ENCODE measurements around the gene SLC2A9. TPM values are rescaled to one million over a fixed set of nuclear protein-coding genes. Genes with fewer than 3 reads are reported as not detected.

Gene SLC2A9
- total and polyA plus RNA-seq, 2 of the 4 experiments (the other 2 are of a cell fraction) = 0.72 to 2.1 TPM

DNA sequence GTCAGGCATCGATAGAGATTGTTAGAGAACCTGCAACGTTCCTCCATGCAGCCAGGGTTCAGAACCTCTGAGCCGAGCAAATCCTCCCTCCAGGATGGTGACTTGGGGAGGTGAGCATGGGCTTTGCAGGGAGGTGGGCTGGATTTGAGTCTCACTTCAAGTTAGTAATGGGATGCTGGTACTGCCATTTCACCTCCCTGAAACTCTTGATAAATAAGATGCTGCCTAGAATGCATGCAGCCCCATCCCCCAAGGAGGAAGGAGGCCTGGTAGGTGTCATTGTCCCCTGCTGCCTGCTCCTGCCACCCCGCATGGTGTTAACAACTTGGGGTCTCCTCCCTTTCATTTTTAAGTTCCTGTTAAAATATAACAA lies 35.7 kb upstream of the SLC2A9 start:
- Histone ChIP-seq H2BK20ac (ENCODE audit: low read depth, low read length) (no peak overlapping the region), H2AK9ac (replicated peaks; ENCODE audit: low read depth, low read length, poor library complexity) (peak overlapping the region; percentile 21), H3K18ac (ENCODE audit: low read depth, low read length) (no peak overlapping the region), H4K5ac (ENCODE audit: low read depth, low read length) (no peak overlapping the region), H4K8ac (ENCODE audit: low read depth in 2 of 2, low read length in 2 of 2) (no peak overlapping the region), H3K4ac (ENCODE audit: low read depth, low read length) (no peak overlapping the region), H3K14ac (replicated peaks; ENCODE audit: low read depth, low read length) (no peak overlapping the region), H2BK5ac (ENCODE audit: low read depth, low read length, poor library complexity, severe bottlenecking) (no peak overlapping the region), H3K9me1 (ENCODE audit: insufficient read depth, low read length) (no peaks in the 10 kb centered on the region), H2BK15ac (ENCODE audit: low read depth, low read length) (no peak overlapping the region), H3K23ac (ENCODE audit: low read depth, low read length) (no peak overlapping the region), H2AFZ (replicated peaks; ENCODE audit: low read length, poor library complexity) (no peak overlapping the region), H2AK5ac (ENCODE audit: low read depth, low read length) (no peak overlapping the region), H3K79me1 (ENCODE audit: low read depth in 1 of 2, low read length in 2 of 2) (no peaks in the 10 kb centered on the region), H3K27me3 (ENCODE audit: control insufficient read depth, insufficient read depth, low read length) (no peaks in the 10 kb centered on the region), H3K4me2 (ENCODE audit: low read depth, low read length) (no peak overlapping the region), H4K20me1 (ENCODE audit: insufficient read depth, low read length) (no peaks in the 10 kb centered on the region), H3K9ac (ENCODE audit: low read depth, low read length) (no peak overlapping the region), H3K36me3 (ENCODE audit: control insufficient read depth, insufficient read depth, low read length) (peaks cover 2% of the 10 kb centered on the region), H3K4me3 (ENCODE audit: insufficient read depth, low read depth, low read length) (no peak overlapping the region), H3K9me3 (ENCODE audit: control insufficient read depth, insufficient read depth, low read length) (no peaks in the 10 kb centered on the region), H3K4me1 (ENCODE audit: control insufficient read depth, insufficient read depth, low read length) (no peaks in the 10 kb centered on the region), H3K56ac (ENCODE audit: extremely low read depth, insufficient read depth, low read length) (no peak overlapping the region), H4K91ac (ENCODE audit: insufficient read depth, low read depth, low read length) (no peak overlapping the region), H3K27ac (ENCODE audit: insufficient read depth, low read length) (no peak overlapping the region), H2BK120ac (ENCODE audit: low read depth, low read length) (no peak overlapping the region)
- ATAC-seq (ENCODE audit: low read depth) (no peak), DNase-seq (no peak)
- ChIA-PET POLR2A (ENCODE audit: unreplicated experiment) (interaction anchor here (0.6 kb wide), 1 partner anchor 30 kb away, joined by 3 read pairs; no protein-coding TSS in a partner anchor), CTCF (no interaction called here)
- dilution Hi-C loops (cut with HindIII; ENCODE audit: low sequenced_read_pairs, unreplicated experiment) (no loop called here), intact Hi-C loops (cut with micrococcal nuclease) (no loop called here), in situ Hi-C loops (cut with MboI; ENCODE audit: low sequenced_read_pairs) (no loop called here)
- no TSS peak for BruUV-seq (replicated peaks)
- WGBS, 2 experiments (ENCODE audit: extremely low coverage in 2 of 2, insufficient read length in 1 of 2) = no CpG with 5 or more reads among the region's 4 CpGs
- no peak for TF ChIP-seq MAZ (IDR thresholded peaks at IDR 0.05; ENCODE audit: borderline replicate concordance, low read depth, low read length)
- no peak for TF ChIP-seq BHLHE40 (IDR thresholded peaks at IDR 0.05; ENCODE audit: low read depth, low read length)
- TF ChIP-seq, protein P1, sequence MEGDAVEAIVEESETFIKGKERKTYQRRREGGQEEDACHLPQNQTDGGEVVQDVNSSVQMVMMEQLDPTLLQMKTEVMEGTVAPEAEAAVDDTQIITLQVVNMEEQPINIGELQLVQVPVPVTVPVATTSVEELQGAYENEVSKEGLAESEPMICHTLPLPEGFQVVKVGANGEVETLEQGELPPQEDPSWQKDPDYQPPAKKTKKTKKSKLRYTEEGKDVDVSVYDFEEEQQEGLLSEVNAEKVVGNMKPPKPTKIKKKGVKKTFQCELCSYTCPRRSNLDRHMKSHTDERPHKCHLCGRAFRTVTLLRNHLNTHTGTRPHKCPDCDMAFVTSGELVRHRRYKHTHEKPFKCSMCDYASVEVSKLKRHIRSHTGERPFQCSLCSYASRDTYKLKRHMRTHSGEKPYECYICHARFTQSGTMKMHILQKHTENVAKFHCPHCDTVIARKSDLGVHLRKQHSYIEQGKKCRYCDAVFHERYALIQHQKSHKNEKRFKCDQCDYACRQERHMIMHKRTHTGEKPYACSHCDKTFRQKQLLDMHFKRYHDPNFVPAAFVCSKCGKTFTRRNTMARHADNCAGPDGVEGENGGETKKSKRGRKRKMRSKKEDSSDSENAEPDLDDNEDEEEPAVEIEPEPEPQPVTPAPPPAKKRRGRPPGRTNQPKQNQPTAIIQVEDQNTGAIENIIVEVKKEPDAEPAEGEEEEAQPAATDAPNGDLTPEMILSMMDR (conservative IDR thresholded peaks at IDR 0.05; ENCODE audit: low read depth, low read length) = no peak
- TF ChIP-seq FOS (IDR thresholded peaks at IDR 0.05; ENCODE audit: low read depth, low read length) = no peak
- no peak for TF ChIP-seq RFX5 (IDR thresholded peaks at IDR 0.05; ENCODE audit: low read depth, low read length)
- TF ChIP-seq MXI1 (IDR thresholded peaks at IDR 0.05; ENCODE audit: borderline replicate concordance, low read depth, low read length) = no peak
- no peak for TF ChIP-seq POLR2A (IDR thresholded peaks at IDR 0.05; ENCODE audit: low read depth, low read length)
- no peak for TF ChIP-seq RAD21 (IDR thresholded peaks at IDR 0.05; ENCODE audit: low read length)
- no peak for TF ChIP-seq MAFK (IDR thresholded peaks at IDR 0.05; ENCODE audit: low read depth, low read length)
- no peak for TF ChIP-seq NFE2L2 (IDR thresholded peaks at IDR 0.05; ENCODE audit: low read depth, low read length)
- TF ChIP-seq, protein P2, sequence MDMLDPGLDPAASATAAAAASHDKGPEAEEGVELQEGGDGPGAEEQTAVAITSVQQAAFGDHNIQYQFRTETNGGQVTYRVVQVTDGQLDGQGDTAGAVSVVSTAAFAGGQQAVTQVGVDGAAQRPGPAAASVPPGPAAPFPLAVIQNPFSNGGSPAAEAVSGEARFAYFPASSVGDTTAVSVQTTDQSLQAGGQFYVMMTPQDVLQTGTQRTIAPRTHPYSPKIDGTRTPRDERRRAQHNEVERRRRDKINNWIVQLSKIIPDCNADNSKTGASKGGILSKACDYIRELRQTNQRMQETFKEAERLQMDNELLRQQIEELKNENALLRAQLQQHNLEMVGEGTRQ (IDR thresholded peaks at IDR 0.05; ENCODE audit: low read depth, low read length) = no peak
- TF ChIP-seq, protein P3, sequence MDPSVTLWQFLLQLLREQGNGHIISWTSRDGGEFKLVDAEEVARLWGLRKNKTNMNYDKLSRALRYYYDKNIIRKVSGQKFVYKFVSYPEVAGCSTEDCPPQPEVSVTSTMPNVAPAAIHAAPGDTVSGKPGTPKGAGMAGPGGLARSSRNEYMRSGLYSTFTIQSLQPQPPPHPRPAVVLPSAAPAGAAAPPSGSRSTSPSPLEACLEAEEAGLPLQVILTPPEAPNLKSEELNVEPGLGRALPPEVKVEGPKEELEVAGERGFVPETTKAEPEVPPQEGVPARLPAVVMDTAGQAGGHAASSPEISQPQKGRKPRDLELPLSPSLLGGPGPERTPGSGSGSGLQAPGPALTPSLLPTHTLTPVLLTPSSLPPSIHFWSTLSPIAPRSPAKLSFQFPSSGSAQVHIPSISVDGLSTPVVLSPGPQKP (IDR thresholded peaks at IDR 0.05; ENCODE audit: borderline replicate concordance, low read depth, low read length) = no peak
- TF ChIP-seq CEBPB (IDR thresholded peaks at IDR 0.05; ENCODE audit: low read depth, low read length) = no peak
- no peak for TF ChIP-seq SMC3 (IDR thresholded peaks at IDR 0.05; ENCODE audit: low read depth, low read length)
- TF ChIP-seq CHD1 (IDR thresholded peaks at IDR 0.05; ENCODE audit: low read depth, low read length) = no peak
- TF ChIP-seq RCOR1 (IDR thresholded peaks at IDR 0.05; ENCODE audit: insufficient replicate concordance, low read length) = no peak
